Epithelial cell of esophagus (primary cell): ENCODE results near the gene HNRNPA2B1.
"Not testable (repeated sequence)": the region's sequence is repeated elsewhere in the genome, so short reads cannot be mapped to it uniquely, and the experiment has no call there.

Experiments
- DNase-seq: peaks from one replicate; pipeline ENCODE4 v3.0.0; 2010; ENCODE audit warnings: low read depth
- H3K4me3 ChIP-seq: 2 replicates; pipeline ENCODE4 v1.5.1; 2011; ENCODE audit warnings: mild to moderate bottlenecking, low read length, control low read depth
- CTCF ChIP-seq: IDR thresholded peaks from 2 replicates; pipeline ENCODE4 v1.5.1; 2011; ENCODE audit warnings: low read depth, mild to moderate bottlenecking, low read length, control low read depth, inconsistent platforms; ENCODE audit not compliant: insufficient read depth; ENCODE audit errors: missing control alignments

Gene HNRNPA2B1

GRCh38 chr7:26198133-26198780 is 2.3 kb downstream of the HNRNPA2B1 start:
- DNase-seq, result peak; percentile 40
- peak overlapping the region; percentile 62 for H3K4me3 ChIP-seq
- TF ChIP-seq CTCF, result peak; percentile 55

- peak; percentile 37 for DNase-seq
- no peak for TF ChIP-seq CTCF
- peak overlapping the region; percentile 62 for H3K4me3 ChIP-seq
Observed at GRCh38 chr7:26197153-26198115, 3.1 kb downstream of the HNRNPA2B1 start.

DNA sequence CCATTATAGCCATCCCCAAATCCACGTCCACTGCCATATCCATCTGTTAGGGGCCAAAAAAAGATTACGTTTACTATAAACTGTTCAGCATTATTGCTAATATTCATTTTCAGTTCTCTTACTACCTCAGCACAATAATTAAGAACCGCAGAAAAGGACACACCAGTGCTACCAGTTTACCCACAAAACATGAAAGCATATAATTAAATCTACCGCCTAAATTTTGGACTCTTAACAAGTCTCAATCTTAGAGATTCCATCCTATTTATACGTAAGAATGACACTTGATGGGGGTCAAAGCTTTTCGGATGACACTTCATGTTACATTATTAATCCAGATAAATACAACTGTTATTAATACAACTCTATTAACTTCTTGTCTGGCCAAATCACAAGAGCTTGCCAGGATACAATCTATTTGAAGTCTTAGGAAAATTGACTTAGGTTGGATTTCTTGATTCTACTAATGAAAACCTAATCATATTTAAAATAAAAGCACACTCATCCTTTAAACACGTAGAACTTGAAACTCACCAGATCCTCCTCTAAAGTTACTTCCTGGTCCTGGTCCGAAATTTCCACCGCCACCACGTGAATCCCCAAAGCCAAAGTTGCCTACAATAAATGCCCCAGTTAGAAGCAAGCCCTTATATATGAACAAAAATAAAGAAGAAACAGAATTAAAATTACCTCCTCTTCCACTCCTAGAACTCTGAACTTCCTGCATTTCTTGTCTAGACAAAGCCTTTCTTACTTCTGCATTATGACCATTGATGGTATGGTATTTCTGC is 4.5 kb downstream of the HNRNPA2B1 start:
- DNase-seq, result no peak
- H3K4me3 ChIP-seq, result peak overlapping the region; percentile 5
- TF ChIP-seq CTCF, result no peak

- no peak for DNase-seq
- H3K4me3 ChIP-seq, result no peak overlapping the region
- TF ChIP-seq CTCF, result no peak
Observed at GRCh38 chr7:26195182-26195581, 5.4 kb downstream of the HNRNPA2B1 start.

DNA sequence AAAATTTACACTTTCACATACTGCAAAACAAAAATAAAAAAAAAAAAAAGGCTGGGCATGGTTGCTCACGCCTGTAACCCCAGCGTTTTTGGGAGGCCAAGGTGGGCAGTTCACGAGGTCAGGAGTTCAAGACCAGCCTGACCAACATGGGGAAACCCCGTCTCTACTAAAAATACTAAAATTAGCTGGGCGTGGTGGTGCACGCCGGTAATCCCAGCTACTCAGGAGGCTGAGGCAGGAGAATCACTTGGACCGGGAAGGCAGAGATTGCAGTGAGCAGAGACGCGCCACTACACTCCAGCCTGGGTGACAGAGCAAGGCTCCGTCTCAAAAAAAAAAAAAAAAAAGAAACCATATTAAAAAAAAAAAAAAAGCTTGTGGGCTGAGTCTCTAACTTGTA is 5.8 kb downstream of the HNRNPA2B1 start:
- DNase-seq, H3K4me3 ChIP-seq: not testable (repeated sequence)

- DNase-seq, result no peak
- no peak for TF ChIP-seq CTCF
- H3K4me3 ChIP-seq, result no peak overlapping the region
Observed at GRCh38 chr7:26193432-26194207, 6.9 kb downstream of the HNRNPA2B1 start.
